ENCODE data around the gene SLC46A1.

GRCh38 chr17:28370744-28371103 is 35.3 kb downstream of the SLC46A1 start:
- no peak for TF ChIP-seq CTCF (IDR thresholded peaks at IDR 0.05; ENCODE audit: low read depth, low read length, poor library complexity, severe bottlenecking)
- no peak for TF ChIP-seq EZH2phosphoT487 (IDR thresholded peaks at IDR 0.05; ENCODE audit: borderline replicate concordance, low read length)
